SU-DHL-6 (cell line): ENCODE measurements around the gene GGT1.

ENCODE experiments used
- CTCF ChIP-seq: fragments of 200-600 bp; sonication (generic); IDR thresholded peaks from one replicate; pipeline ENCODE4 v1.5.1; 2017; ENCODE audit warnings: antibody characterized with exemption, mild to moderate bottlenecking, low read length, moderate library complexity; ENCODE audit not compliant: insufficient read depth, poor library complexity, severe bottlenecking
- EZH2phosphoT487 ChIP-seq: fragments of 200-600 bp; sonication (generic), shearing (Covaris generic); conservative IDR thresholded peaks from 2 replicates; pipeline ENCODE4 v1.6.1; 2018; ENCODE audit warnings: mild to moderate bottlenecking, antibody characterized with exemption, low read length, moderate library complexity, mixed read lengths

GRCh38 chr22:24567668-24568067, 35.3 kb upstream of the GGT1 start:
- TF ChIP-seq CTCF, result no peak
- no peak for TF ChIP-seq EZH2phosphoT487
